Astrocyte of the spinal cord (primary cell): ENCODE data around the gene ZNF365.
"Not testable (repeated sequence)": the region's sequence is repeated elsewhere in the genome, so short reads cannot be mapped to it uniquely, and the experiment has no call there.

ENCODE experiments used
- DNase-seq: peaks from one replicate; pipeline ENCODE4 v3.0.0; 2011; ENCODE audit warnings: low read depth, low spot score
- H3K4me3 ChIP-seq: 2 replicates; pipeline ENCODE4 v1.5.1; 2011; ENCODE audit warnings: low read depth, mild to moderate bottlenecking, low read length, moderate library complexity
- in situ Hi-C: cut with HindIII; loops from 2 replicates; pipeline ENCODE4 v1.10.0; 2017; ENCODE audit warnings: low sequenced_read_pairs
- TF ChIP-seq, protein P1 (sequence below): IDR thresholded peaks from 2 replicates; pipeline ENCODE4 v1.5.1; 2012; ENCODE audit warnings: low read depth, mild to moderate bottlenecking, low read length, inconsistent platforms

ZNF365 gene

DNA sequence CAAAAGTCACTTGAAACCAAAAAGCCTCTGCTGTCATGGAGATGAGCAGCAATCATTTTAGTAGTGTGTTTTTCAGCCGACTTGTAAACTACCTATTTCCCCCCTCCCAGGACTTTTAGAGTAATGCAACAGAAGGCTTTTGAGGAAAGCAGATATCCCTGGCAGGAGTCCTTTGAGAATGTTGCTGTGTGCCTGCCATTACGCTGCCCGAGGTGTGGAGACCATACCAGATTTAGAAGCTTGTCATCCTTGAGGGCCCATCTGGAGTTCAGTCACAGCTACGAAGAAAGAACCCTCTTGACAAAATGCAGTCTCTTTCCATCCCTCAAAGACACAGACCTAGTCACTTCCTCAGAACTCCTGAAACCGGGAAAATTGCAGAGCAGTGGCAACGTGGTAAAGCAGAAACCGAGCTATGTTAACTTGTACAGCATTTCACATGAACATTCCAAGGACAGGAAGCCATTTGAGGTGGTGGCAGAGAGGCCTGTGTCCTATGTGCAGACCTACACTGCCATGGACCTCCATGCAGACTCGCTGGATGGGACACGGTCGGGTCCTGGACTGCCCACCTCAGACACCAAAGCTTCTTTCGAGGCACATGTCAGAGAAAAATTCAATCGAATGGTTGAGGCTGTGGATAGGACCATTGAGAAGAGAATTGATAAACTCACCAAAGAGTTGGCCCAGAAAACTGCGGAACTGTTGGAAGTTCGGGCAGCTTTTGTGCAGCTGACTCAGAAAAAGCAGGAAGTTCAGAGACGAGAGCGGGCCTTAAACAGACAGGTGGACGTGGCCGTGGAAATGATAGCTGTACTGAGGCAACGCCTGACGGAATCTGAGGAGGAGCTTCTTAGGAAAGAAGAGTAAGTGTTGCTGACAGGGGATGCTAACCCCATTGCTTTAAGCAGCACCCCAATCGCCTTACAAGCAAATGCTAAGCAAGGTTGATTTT, 2.2 kb downstream of the ZNF365 start:
- TF ChIP-seq, protein P1, sequence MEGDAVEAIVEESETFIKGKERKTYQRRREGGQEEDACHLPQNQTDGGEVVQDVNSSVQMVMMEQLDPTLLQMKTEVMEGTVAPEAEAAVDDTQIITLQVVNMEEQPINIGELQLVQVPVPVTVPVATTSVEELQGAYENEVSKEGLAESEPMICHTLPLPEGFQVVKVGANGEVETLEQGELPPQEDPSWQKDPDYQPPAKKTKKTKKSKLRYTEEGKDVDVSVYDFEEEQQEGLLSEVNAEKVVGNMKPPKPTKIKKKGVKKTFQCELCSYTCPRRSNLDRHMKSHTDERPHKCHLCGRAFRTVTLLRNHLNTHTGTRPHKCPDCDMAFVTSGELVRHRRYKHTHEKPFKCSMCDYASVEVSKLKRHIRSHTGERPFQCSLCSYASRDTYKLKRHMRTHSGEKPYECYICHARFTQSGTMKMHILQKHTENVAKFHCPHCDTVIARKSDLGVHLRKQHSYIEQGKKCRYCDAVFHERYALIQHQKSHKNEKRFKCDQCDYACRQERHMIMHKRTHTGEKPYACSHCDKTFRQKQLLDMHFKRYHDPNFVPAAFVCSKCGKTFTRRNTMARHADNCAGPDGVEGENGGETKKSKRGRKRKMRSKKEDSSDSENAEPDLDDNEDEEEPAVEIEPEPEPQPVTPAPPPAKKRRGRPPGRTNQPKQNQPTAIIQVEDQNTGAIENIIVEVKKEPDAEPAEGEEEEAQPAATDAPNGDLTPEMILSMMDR: no peak

DNA sequence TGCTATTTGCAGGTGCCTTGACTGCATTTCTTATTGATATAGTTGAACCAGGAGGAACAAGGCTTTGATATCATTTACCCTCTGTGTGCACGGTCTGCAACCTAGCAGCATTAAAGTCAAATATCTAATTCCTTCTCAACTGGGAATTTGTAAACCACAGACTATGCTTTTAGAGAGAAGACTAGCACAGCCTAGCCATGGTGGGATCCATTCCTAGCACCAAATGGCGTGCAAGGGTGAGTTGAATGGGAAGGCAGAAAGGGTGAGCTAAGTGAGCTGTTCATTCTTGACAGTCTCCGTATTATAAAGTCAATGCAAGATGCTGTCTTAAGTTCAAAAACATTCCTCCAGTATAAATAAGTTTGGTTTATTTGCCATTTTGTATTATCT, 2.9 kb downstream of the ZNF365 start:
- TF ChIP-seq, protein P1: no peak
- no peak overlapping the region for H3K4me3 ChIP-seq
- in situ Hi-C loops: no loop called here
- DNase-seq: no peak

More for the DNA sequence above, 2.2 kb downstream of the ZNF365 start:
- H3K4me3 ChIP-seq: no peak overlapping the region
- no peak for DNase-seq
- in situ Hi-C loops: no loop called here

DNA sequence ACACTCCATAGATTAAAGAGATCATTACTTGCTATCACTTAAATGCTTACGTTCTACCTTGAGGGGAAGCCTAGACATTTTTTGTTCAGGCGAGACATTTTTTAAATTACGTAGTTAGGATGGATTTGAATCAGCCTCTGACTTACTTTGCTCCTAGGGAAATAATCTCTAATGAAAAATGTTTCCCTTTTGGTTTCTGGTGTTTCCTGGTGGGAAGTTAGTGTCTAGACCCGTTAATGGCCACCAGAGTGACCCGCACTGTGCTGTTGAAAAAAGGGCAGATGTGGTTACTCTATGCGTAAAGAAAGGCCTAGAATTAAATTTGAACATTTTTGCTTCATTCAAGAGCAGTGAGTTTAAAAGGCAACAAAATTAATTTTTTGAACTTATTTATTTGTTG, 3.8 kb downstream of the ZNF365 start:
- H3K4me3 ChIP-seq: no peak overlapping the region
- in situ Hi-C loops: no loop called here
- TF ChIP-seq, protein P1: no peak
- DNase-seq: no peak

DNA sequence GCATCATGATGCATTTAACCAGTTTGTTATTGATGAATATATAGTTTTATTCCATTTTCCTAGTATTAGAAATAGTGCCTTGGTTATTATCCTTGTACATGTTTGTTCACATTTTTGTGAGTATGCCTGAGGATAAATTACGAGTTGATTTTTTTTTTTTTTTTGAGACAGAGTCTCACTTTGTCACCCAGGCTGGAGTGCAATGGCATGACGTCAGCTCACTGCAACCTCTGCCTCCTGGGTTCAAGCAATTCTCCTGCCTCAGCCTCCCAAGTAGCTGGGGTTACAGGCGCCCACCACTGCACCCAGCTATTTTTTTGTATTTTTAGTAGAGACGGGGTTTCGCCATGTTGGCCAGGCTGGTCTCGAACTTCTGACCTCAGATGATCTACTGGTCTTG, 4.7 kb downstream of the ZNF365 start:
- DNase-seq, in situ Hi-C loops, H3K4me3 ChIP-seq: not testable (repeated sequence)

DNA sequence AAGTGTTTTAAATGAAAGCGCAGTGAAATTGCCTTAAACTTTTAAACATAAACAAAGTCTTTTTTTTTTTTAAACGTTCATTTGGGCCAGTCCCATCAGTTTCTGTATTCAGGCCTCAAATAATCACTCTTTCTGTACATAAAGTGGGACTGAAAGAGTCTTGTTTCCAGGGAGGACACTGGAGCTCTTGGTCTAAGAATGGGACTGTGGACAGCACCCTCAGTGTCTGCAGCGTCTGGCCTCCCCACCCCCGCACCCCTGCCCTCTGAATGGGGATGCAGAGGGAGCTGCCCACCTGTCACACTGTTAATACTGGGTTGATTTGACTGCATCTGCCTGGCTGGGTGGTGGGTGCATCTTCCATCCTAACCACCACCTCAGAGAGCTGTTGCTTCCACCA, 5.2 kb downstream of the ZNF365 start:
- in situ Hi-C loops: no loop called here
- H3K4me3 ChIP-seq: no peak overlapping the region
- TF ChIP-seq, protein P1: no peak
- DNase-seq: no peak

DNA sequence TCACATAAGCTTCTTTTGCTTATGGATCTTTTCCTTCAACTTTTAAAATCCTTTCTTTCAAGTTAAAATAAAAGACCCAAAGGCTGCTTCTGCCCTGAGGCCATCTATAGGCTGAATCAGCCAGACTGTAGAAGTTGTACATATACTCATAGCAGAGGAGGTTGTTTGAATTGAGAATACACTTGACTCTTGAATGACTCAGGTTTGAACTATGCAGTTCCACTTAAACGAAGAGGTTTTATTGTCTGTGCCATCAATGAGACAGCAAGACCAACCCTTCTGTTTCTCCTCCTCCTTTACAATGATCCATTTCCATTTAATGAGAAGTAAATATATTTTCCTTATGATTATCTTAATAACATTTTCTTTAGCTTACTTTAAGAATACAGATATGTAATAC, 5.8 kb downstream of the ZNF365 start:
- TF ChIP-seq, protein P1: no peak
- H3K4me3 ChIP-seq: no peak overlapping the region
- DNase-seq: peak; percentile 72
- in situ Hi-C loops: no loop called here

DNA sequence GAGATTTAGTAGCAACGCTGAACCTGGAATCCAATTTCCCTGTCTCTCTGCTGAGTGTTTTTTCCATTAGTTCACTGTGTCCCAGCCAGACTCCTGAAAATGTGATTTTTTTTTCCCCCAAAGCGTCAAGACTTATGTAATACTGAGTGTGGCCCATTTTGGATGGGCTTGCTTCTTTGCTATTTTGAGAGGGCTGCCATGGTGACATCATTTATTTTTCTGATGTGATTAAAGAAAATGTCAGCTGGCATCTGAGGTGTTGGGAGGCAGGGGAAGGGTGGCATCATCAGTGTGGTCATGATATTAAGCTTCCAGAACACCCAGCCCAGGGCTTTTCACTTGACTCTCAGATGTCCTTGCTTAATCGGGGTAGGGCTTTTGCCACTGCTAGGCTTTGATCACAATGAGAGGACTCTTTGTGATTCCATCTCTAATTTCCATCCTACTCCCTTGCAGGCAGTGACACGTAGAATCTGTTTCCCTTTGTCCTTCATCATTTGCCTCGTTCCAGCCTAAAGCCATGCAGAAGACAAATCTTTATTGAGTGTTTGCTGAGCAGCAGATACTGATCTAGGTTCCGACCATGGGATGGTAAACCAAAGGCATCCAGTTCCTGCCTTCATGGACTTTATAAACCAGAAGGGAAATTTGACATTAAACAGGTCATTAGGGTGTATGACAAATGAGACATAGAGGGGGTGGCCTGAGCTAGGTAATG, 7.4 kb downstream of the ZNF365 start:
- no peak for DNase-seq
- H3K4me3 ChIP-seq: no peak overlapping the region
- TF ChIP-seq, protein P1: no peak
- in situ Hi-C loops: no loop called here
